IMR-90 (cell line): Measurements from ENCODE around the gene SOX9. TPM values are rescaled to one million over a fixed set of nuclear protein-coding genes. Genes with fewer than 3 reads are reported as not detected.
A peak's percentile ranks its signal among the peaks of the same experiment; 100 is the strongest.

Experiments
- ATAC-seq: fragments of 200-7000 bp; cut with Tn5 transposase; 2 replicates; pipeline ENCODE4 v1.9.1; 2020; ENCODE audit warnings: low read depth, mild to moderate bottlenecking, moderate library complexity
- BruUV-seq: library from RNA; stranded (reverse); fragments of 400-500 nt; replicated peaks from 2 replicates; lab custom pipeline; 2021; lab: Mats Ljungman, UMichigan
- CTCF ChIA-PET: fragments of 300-600 bp; formaldehyde crosslinking; extraction: SDS; loops from one replicate; lab custom pipeline; 2021; ENCODE audit warnings: antibody characterized with exemption; lab: Yijun Ruan, JAX
- POLR2A ChIA-PET: fragments of 300-600 bp; sonication (Branson Sonifier 250); formaldehyde crosslinking; loops from one replicate; lab custom pipeline; 2022; ENCODE audit warnings: antibody characterized with exemption; ENCODE audit not compliant: unreplicated experiment; lab: Charles Lee
- DNase-seq: peaks from one replicate; pipeline ENCODE4 v3.0.0; 2013
- H2AFZ ChIP-seq: replicated peaks from 2 replicates; pipeline ENCODE3; 2013; ENCODE audit warnings: low read length, mild to moderate bottlenecking; ENCODE audit not compliant: poor library complexity
- H2AK5ac ChIP-seq: 2 replicates; pipeline ENCODE4 v1.6.1; 2013; ENCODE audit warnings: low read depth, low read length, inconsistent platforms
- H2AK9ac ChIP-seq: replicated peaks from 2 replicates; pipeline ENCODE3; 2013; ENCODE audit warnings: mild to moderate bottlenecking, low read depth, low read length, moderate library complexity; ENCODE audit not compliant: poor library complexity
- H2BK120ac ChIP-seq: 2 replicates; pipeline ENCODE4 v1.6.1; 2013; ENCODE audit warnings: low read depth, low read length, inconsistent platforms
- H2BK15ac ChIP-seq: 3 replicates; pipeline ENCODE4 v1.6.1; 2013; ENCODE audit warnings: low read depth, low read length, inconsistent platforms
- H2BK20ac ChIP-seq: 2 replicates; pipeline ENCODE4 v1.6.1; 2013; ENCODE audit warnings: low read depth, mild to moderate bottlenecking, inconsistent platforms, low read length, moderate library complexity
- H2BK5ac ChIP-seq: 2 replicates; pipeline ENCODE4 v1.6.1; 2013; ENCODE audit warnings: mild to moderate bottlenecking, low read depth, low read length, inconsistent platforms; ENCODE audit not compliant: poor library complexity, severe bottlenecking
- H3K14ac ChIP-seq: replicated peaks from 2 replicates; pipeline ENCODE4 v1.6.1; 2013; ENCODE audit warnings: low read depth, low read length, inconsistent platforms
- H3K18ac ChIP-seq: 2 replicates; pipeline ENCODE4 v1.6.1; 2013; ENCODE audit warnings: low read depth, low read length, control low read depth
- H3K23ac ChIP-seq: 2 replicates; pipeline ENCODE4 v1.6.1; 2013; ENCODE audit warnings: low read depth, low read length, inconsistent platforms
- H3K27ac ChIP-seq: 2 replicates; pipeline ENCODE4 v1.5.1; 2013; ENCODE audit warnings: mild to moderate bottlenecking, control low read depth, low read length; ENCODE audit not compliant: insufficient read depth
- H3K27me3 ChIP-seq: 2 replicates; pipeline ENCODE4 v1.6.1; 2013; ENCODE audit warnings: low read length; ENCODE audit not compliant: control insufficient read depth, insufficient read depth
- H3K36me3 ChIP-seq: 2 replicates; pipeline ENCODE4 v1.6.1; 2013; ENCODE audit warnings: low read length, mixed read lengths; ENCODE audit not compliant: control insufficient read depth, insufficient read depth
- H3K4ac ChIP-seq: 2 replicates; pipeline ENCODE4 v1.6.1; 2013; ENCODE audit warnings: low read depth, low read length, inconsistent platforms
- H3K4me1 ChIP-seq: 2 replicates; pipeline ENCODE4 v1.6.1; 2013; ENCODE audit warnings: low read length, mixed read lengths; ENCODE audit not compliant: control insufficient read depth, insufficient read depth
- H3K4me2 ChIP-seq: 2 replicates; pipeline ENCODE4 v1.6.1; 2013; ENCODE audit warnings: low read depth, mild to moderate bottlenecking, control low read depth, low read length, moderate library complexity
- H3K4me3 ChIP-seq: 2 replicates; pipeline ENCODE4 v1.5.1; 2013; ENCODE audit warnings: low read depth, mild to moderate bottlenecking, control low read depth, low read length, moderate library complexity; ENCODE audit not compliant: insufficient read depth
- H3K56ac ChIP-seq: 2 replicates; pipeline ENCODE4 v1.6.1; 2013; ENCODE audit warnings: low read length, inconsistent platforms; ENCODE audit not compliant: insufficient read depth; ENCODE audit errors: extremely low read depth
- H3K79me1 ChIP-seq, 2 experiments: 2 replicates each; pipeline ENCODE4 v1.6.1; 2013; ENCODE audit warnings: low read length in 2 of 2, inconsistent platforms in 1 of 2, low read depth in 1 of 2
- H3K9ac ChIP-seq: 2 replicates; pipeline ENCODE4 v1.6.1; 2013; ENCODE audit warnings: low read depth, low read length, control low read depth
- H3K9me1 ChIP-seq: 2 replicates; pipeline ENCODE4 v1.6.1; 2013; ENCODE audit warnings: low read length, inconsistent platforms; ENCODE audit not compliant: insufficient read depth
- H3K9me3 ChIP-seq: 2 replicates; pipeline ENCODE4 v1.6.1; 2013; ENCODE audit warnings: low read length; ENCODE audit not compliant: control insufficient read depth, insufficient read depth
- H4K20me1 ChIP-seq: 2 replicates; pipeline ENCODE4 v1.6.1; 2013; ENCODE audit warnings: low read length, inconsistent platforms; ENCODE audit not compliant: insufficient read depth
- H4K5ac ChIP-seq: 2 replicates; pipeline ENCODE4 v1.6.1; 2013; ENCODE audit warnings: mild to moderate bottlenecking, low read depth, low read length, control low read depth
- H4K8ac ChIP-seq, 2 experiments: 2 replicates each; pipeline ENCODE4 v1.6.1; 2013; ENCODE audit warnings: low read depth in 2 of 2, low read length in 2 of 2, control low read depth in 1 of 2, inconsistent platforms in 1 of 2
- H4K91ac ChIP-seq: 2 replicates; pipeline ENCODE4 v1.6.1; 2013; ENCODE audit warnings: low read depth, low read length, inconsistent platforms; ENCODE audit not compliant: insufficient read depth
- CEBPB ChIP-seq: IDR thresholded peaks from 2 replicates; pipeline ENCODE4 v1.6.1; 2012; ENCODE audit warnings: low read depth, low read length, improper control_type of control experiment
- RFX5 ChIP-seq: IDR thresholded peaks from 2 replicates; pipeline ENCODE4 v1.8.0; 2012; ENCODE audit warnings: low read depth, mild to moderate bottlenecking, low read length, moderate library complexity
- WGBS, 2 experiments: methylation state at CpG; one replicate each; pipeline versions ENCODE4 v1.1.5 to v1.1.7; 2013; ENCODE audit warnings: missing lambda C conversion rate in 2 of 2; ENCODE audit not compliant: insufficient read length in 1 of 2; ENCODE audit errors: extremely low coverage in 2 of 2; 5-methylcytosine and 5-hydroxymethylcytosine counted together
- dilution Hi-C: fragments of 300-500 bp; cut with HindIII; formaldehyde crosslinking; loops from one replicate; pipeline ENCODE4 v1.14.3; 2018; ENCODE audit warnings: low sequenced_read_pairs; ENCODE audit not compliant: unreplicated experiment
- in situ Hi-C: fragments of 300-500 bp; cut with MboI; formaldehyde crosslinking; loops from 3 replicates; pipeline ENCODE4 v1.14.3; 2019; ENCODE audit warnings: low sequenced_read_pairs, inconsistent platforms, mixed read lengths
- intact Hi-C: fragments of 100-400 bp; cut with micrococcal nuclease; formaldehyde crosslinking; loops from 2 replicates; pipeline ENCODE4 v1.10.0; 2022
- polyA plus RNA-seq, 3 experiments: library from polyadenylated mRNA; depleted of rRNA; stranded (reverse); fragments of >200 nt; gene quantifications; 2 replicates each; pipeline ENCODE4 v1.2.3, GENCODE V29; 2012; ENCODE audit warnings: low replicate concordance in 1 of 3
- total RNA-seq: library from RNA; depleted of rRNA; stranded (reverse); fragments of >200 nt; gene quantifications from 2 replicates; pipeline ENCODE4 v1.2.3, GENCODE V29; 2012

SOX9 gene
- total and polyA plus RNA-seq, 2 of the 4 experiments (the other 2 are of a cell fraction) = 4.1 to 12.7 TPM

DNA sequence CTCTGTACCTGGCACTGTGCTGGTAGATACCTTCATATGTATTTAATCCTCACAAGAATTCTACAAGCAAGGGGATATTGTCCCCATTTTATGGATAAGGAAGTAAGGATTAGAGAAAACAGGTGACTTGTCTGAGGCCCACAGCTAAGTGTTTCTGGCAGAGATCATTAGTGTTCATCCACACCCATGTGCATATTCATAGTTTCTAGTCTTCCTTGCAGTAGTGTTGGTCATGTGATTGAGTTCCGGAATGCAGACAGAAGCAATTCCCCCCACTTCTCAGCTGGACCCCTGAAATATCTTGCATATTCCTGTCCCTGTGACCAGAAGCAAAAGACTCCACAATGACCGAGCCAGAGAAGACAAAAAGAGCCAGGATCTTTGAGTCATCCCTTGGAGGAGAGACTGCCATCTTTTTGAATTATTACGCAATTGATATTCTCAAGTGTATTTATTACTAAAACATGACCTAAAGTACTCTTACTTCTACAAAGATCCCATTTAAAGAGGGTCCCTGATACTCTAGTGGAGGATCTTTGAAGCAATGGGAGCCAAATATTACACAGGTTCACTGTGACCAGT is 43.4 kb downstream of the SOX9 start:
- Histone ChIP-seq H4K8ac (no peak overlapping the region), H4K91ac (no peak overlapping the region), H2BK5ac (no peak overlapping the region), H2AK9ac (no peak overlapping the region), H2AK5ac (no peak overlapping the region), H3K4me1 (no peaks in the 10 kb centered on the region), H3K9ac (no peak overlapping the region), H4K5ac (no peak overlapping the region), H3K56ac (no peak overlapping the region), H3K36me3 (no peaks in the 10 kb centered on the region), H3K4me2 (no peak overlapping the region), H3K79me1 (no peaks in the 10 kb centered on the region), H3K9me1 (no peaks in the 10 kb centered on the region), H3K23ac (no peak overlapping the region), H3K27ac (no peak overlapping the region), H3K27me3 (no peaks in the 10 kb centered on the region), H2BK15ac (no peak overlapping the region), H2BK120ac (no peak overlapping the region), H2AFZ (no peak overlapping the region), H3K4ac (no peak overlapping the region), H3K4me3 (no peak overlapping the region), H3K18ac (no peak overlapping the region), H3K9me3 (no peaks in the 10 kb centered on the region), H2BK20ac (no peak overlapping the region), H4K20me1 (no peaks in the 10 kb centered on the region), H3K14ac (no peak overlapping the region)
- CTCF ChIA-PET = no interaction called here
- ATAC-seq = no peak
- dilution Hi-C loops (no loop called here), in situ Hi-C loops (no loop called here), intact Hi-C loops (no loop called here)
- peak; percentile 20 for DNase-seq
- no TSS peak for BruUV-seq
- POLR2A ChIA-PET = no interaction called here
- TF ChIP-seq RFX5 = no peak
- peak; percentile 93 for TF ChIP-seq CEBPB
- no CpG with 5 or more reads among the region's 3 CpGs for WGBS, 2 experiments
